ENCODE measurements around the gene TRIM14.
"Not testable (repeated sequence)": the region's sequence is repeated elsewhere in the genome, so short reads cannot be mapped to it uniquely, and the experiment has no call there.

Gene TRIM14

GRCh38 chr9:98031169-98031568, 87.9 kb downstream of the TRIM14 start:
- peaks cover 6% of the 10 kb centered on the region for H3K4me1 ChIP-seq (ENCODE audit: control insufficient read depth, insufficient read depth, low read length, poor library complexity, severe bottlenecking)
- no peaks in the 10 kb centered on the region for H3K9me3 ChIP-seq (ENCODE audit: control insufficient read depth, low read length)
- H3K36me3 ChIP-seq (ENCODE audit: control insufficient read depth, insufficient read depth, low read length), result no peaks in the 10 kb centered on the region
- H3K4me3 ChIP-seq (ENCODE audit: extremely low read depth, insufficient read depth, low read length, poor library complexity, severe bottlenecking), result no peak overlapping the region
- H3K27ac ChIP-seq (ENCODE audit: low read depth, low read length, severe bottlenecking), result no peak overlapping the region

GRCh38 chr9:98024702-98025101, 94.3 kb downstream of the TRIM14 start:
- peaks cover 16% of the 10 kb centered on the region for H3K36me3 ChIP-seq (ENCODE audit: control insufficient read depth, insufficient read depth, low read length)
- H3K4me1 ChIP-seq (ENCODE audit: control insufficient read depth, insufficient read depth, low read length, poor library complexity, severe bottlenecking), result peaks cover 9% of the 10 kb centered on the region
- 100% methylated on average over 1 of the region's 1 CpG; no CpG with 5 or more reads in 1 of the 2 experiments for WGBS, 2 experiments (ENCODE audit: insufficient coverage in 2 of 2)
- no peaks in the 10 kb centered on the region for H3K9me3 ChIP-seq (ENCODE audit: control insufficient read depth, low read length)
- no peak overlapping the region for H3K4me3 ChIP-seq (ENCODE audit: extremely low read depth, insufficient read depth, low read length, poor library complexity, severe bottlenecking)
- no peak overlapping the region for H3K27ac ChIP-seq (ENCODE audit: low read depth, low read length, severe bottlenecking)

GRCh38 chr9:98022447-98022846, 96.6 kb downstream of the TRIM14 start:
- Histone ChIP-seq H3K9me3 (ENCODE audit: control insufficient read depth, low read length) (no peaks in the 10 kb centered on the region), H3K4me1 (ENCODE audit: control insufficient read depth, insufficient read depth, low read length, poor library complexity, severe bottlenecking) (peaks cover 9% of the 10 kb centered on the region), H3K27ac (ENCODE audit: low read depth, low read length, severe bottlenecking) (no peak overlapping the region), H3K4me3 (ENCODE audit: extremely low read depth, insufficient read depth, low read length, poor library complexity, severe bottlenecking) (no peak overlapping the region), H3K36me3 (ENCODE audit: control insufficient read depth, insufficient read depth, low read length) (peaks cover 37% of the 10 kb centered on the region)
- 83 to 89% methylated on average over 4 to 6 of the region's 8 CpGs for WGBS, 2 experiments (ENCODE audit: insufficient coverage in 2 of 2)

- Histone ChIP-seq H3K36me3 (ENCODE audit: control insufficient read depth, insufficient read depth, low read length) (peaks cover 44% of the 10 kb centered on the region), H3K27ac (ENCODE audit: low read depth, low read length, severe bottlenecking) (no peak overlapping the region), H3K4me3 (ENCODE audit: extremely low read depth, insufficient read depth, low read length, poor library complexity, severe bottlenecking) (no peak overlapping the region), H3K9me3 (ENCODE audit: control insufficient read depth, low read length) (no peaks in the 10 kb centered on the region), H3K4me1 (ENCODE audit: control insufficient read depth, insufficient read depth, low read length, poor library complexity, severe bottlenecking) (peaks cover 9% of the 10 kb centered on the region)
- WGBS, 2 experiments (ENCODE audit: insufficient coverage in 2 of 2), result 86 to 96% methylated on average over 8 of the region's 8 CpGs
Observed at GRCh38 chr9:98021306-98022040, 97.5 kb downstream of the TRIM14 start.

- Histone ChIP-seq H3K4me3 (ENCODE audit: extremely low read depth, insufficient read depth, low read length, poor library complexity, severe bottlenecking) (no peak overlapping the region), H3K36me3 (ENCODE audit: control insufficient read depth, insufficient read depth, low read length) (peaks cover 51% of the 10 kb centered on the region), H3K27ac (ENCODE audit: low read depth, low read length, severe bottlenecking) (no peak overlapping the region), H3K4me1 (ENCODE audit: control insufficient read depth, insufficient read depth, low read length, poor library complexity, severe bottlenecking) (peaks cover 3% of the 10 kb centered on the region), H3K9me3 (ENCODE audit: control insufficient read depth, low read length) (no peaks in the 10 kb centered on the region)
- 88 to 96% methylated on average over 8 of the region's 8 CpGs for WGBS, 2 experiments (ENCODE audit: insufficient coverage in 2 of 2)
Observed at GRCh38 chr9:98020476-98021145, 98.4 kb downstream of the TRIM14 start.

- WGBS, 2 experiments (ENCODE audit: insufficient coverage in 2 of 2), result 83 to 92% methylated on average over 3 of the region's 5 CpGs
- peaks cover 58% of the 10 kb centered on the region for H3K36me3 ChIP-seq (ENCODE audit: control insufficient read depth, insufficient read depth, low read length)
- not testable (repeated sequence) for H3K27ac ChIP-seq (ENCODE audit: low read depth, low read length, severe bottlenecking); H3K4me1 ChIP-seq (ENCODE audit: control insufficient read depth, insufficient read depth, low read length, poor library complexity, severe bottlenecking); H3K4me3 ChIP-seq (ENCODE audit: extremely low read depth, insufficient read depth, low read length, poor library complexity, severe bottlenecking); H3K9me3 ChIP-seq (ENCODE audit: control insufficient read depth, low read length)
Observed at GRCh38 chr9:98019869-98020268, 99.2 kb downstream of the TRIM14 start.

All from mesodermal cell (in vitro differentiated cells).